Neural progenitor cell (in vitro differentiated cells): Measurements from ENCODE around the gene CD300LB. TPM values are rescaled to one million over a fixed set of nuclear protein-coding genes. Genes with fewer than 3 reads are reported as not detected.

Source experiments
- DNase-seq: peaks from one replicate; pipeline ENCODE4 v3.0.0-alpha.2; 2016; ENCODE audit warnings: low spot score
- H2AFZ ChIP-seq: fragments of 200-600 bp; sonication (generic); replicated peaks from 2 replicates; pipeline ENCODE4 v1.6.1; 2016; ENCODE audit warnings: antibody characterized with exemption
- H3F3A ChIP-seq: fragments of 200-600 bp; sonication (generic); 2 replicates; pipeline ENCODE4 v1.6.1; 2016; ENCODE audit warnings: antibody characterized with exemption, low read depth
- H3K27ac ChIP-seq: fragments of 200-600 bp; sonication (generic); 2 replicates; pipeline ENCODE4 v1.5.1; 2016; ENCODE audit warnings: mild to moderate bottlenecking
- H3K27me3 ChIP-seq: fragments of 200-600 bp; sonication (generic); 2 replicates; pipeline ENCODE4 v1.6.1; 2016; ENCODE audit warnings: mild to moderate bottlenecking, moderate library complexity
- H3K36me3 ChIP-seq: fragments of 200-600 bp; sonication (generic); 2 replicates; pipeline ENCODE4 v1.5.1; 2016
- H3K4me1 ChIP-seq: fragments of 200-600 bp; sonication (generic); 2 replicates; pipeline ENCODE4 v1.6.1; 2016; ENCODE audit warnings: mixed run types
- H3K4me2 ChIP-seq: fragments of 200-600 bp; sonication (generic); 2 replicates; pipeline ENCODE4 v1.6.1; 2016
- H3K4me3 ChIP-seq: fragments of 200-600 bp; sonication (generic); 2 replicates; pipeline ENCODE4 v1.5.1; 2016
- H3K79me2 ChIP-seq: fragments of 200-600 bp; sonication (generic); 2 replicates; pipeline ENCODE4 v1.6.1; 2016; ENCODE audit warnings: low read depth
- H3K9ac ChIP-seq: fragments of 200-600 bp; sonication (generic); 2 replicates; pipeline ENCODE4 v1.6.1; 2016
- H3K9me3 ChIP-seq: fragments of 200-600 bp; sonication (generic); 2 replicates; pipeline ENCODE4 v1.5.1; 2016; ENCODE audit warnings: low read depth
- H4K20me1 ChIP-seq: fragments of 200-600 bp; sonication (generic); 2 replicates; pipeline ENCODE4 v1.6.1; 2016; ENCODE audit warnings: low read depth
- H3K27ac Mint-ChIP-seq: 3 replicates; pipeline ENCODE4 v1.8.0; 2021; ENCODE audit warnings: mixed read lengths
- H3K27me3 Mint-ChIP-seq: 2 replicates; pipeline ENCODE4 v1.8.0; 2022; ENCODE audit warnings: low read depth, mild to moderate bottlenecking, inconsistent platforms, moderate library complexity, mixed read lengths; ENCODE audit not compliant: insufficient read depth
- H3K36me3 Mint-ChIP-seq: 3 replicates; pipeline ENCODE4 v1.8.0; 2021; ENCODE audit warnings: mixed read lengths
- H3K4me1 Mint-ChIP-seq: 3 replicates; pipeline ENCODE4 v1.8.0; 2021; ENCODE audit warnings: mixed read lengths
- H3K4me3 Mint-ChIP-seq: 3 replicates; pipeline ENCODE4 v1.8.0; 2021; ENCODE audit warnings: mild to moderate bottlenecking, moderate library complexity, mixed read lengths
- H3K9me3 Mint-ChIP-seq: 3 replicates; pipeline ENCODE4 v1.8.0; 2020; ENCODE audit warnings: mixed read lengths
- EZH2 ChIP-seq: fragments of 200-600 bp; sonication (generic); IDR thresholded peaks from 2 replicates; pipeline ENCODE4 v1.6.1; 2017; ENCODE audit warnings: antibody characterized with exemption, mild to moderate bottlenecking, moderate library complexity
- EZH2phosphoT487 ChIP-seq: fragments of 200-600 bp; sonication (generic); IDR thresholded peaks from 2 replicates; pipeline ENCODE4 v1.6.1; 2017; ENCODE audit warnings: antibody characterized with exemption
- total RNA-seq: library from RNA; depleted of rRNA; stranded (reverse); fragments of >200 nt; gene quantifications from 2 replicates; pipeline ENCODE4 v1.2.3, GENCODE V29; 2015; ENCODE audit warnings: low replicate concordance
- TF ChIP-seq, protein P1 (sequence below): fragments of 200-600 bp; sonication (generic); IDR thresholded peaks from 2 replicates; pipeline ENCODE4 v1.5.1; 2017; ENCODE audit warnings: antibody characterized with exemption, mild to moderate bottlenecking

CD300LB gene
- total RNA-seq, 1 donor from 2014 or later = not detected

DNA sequence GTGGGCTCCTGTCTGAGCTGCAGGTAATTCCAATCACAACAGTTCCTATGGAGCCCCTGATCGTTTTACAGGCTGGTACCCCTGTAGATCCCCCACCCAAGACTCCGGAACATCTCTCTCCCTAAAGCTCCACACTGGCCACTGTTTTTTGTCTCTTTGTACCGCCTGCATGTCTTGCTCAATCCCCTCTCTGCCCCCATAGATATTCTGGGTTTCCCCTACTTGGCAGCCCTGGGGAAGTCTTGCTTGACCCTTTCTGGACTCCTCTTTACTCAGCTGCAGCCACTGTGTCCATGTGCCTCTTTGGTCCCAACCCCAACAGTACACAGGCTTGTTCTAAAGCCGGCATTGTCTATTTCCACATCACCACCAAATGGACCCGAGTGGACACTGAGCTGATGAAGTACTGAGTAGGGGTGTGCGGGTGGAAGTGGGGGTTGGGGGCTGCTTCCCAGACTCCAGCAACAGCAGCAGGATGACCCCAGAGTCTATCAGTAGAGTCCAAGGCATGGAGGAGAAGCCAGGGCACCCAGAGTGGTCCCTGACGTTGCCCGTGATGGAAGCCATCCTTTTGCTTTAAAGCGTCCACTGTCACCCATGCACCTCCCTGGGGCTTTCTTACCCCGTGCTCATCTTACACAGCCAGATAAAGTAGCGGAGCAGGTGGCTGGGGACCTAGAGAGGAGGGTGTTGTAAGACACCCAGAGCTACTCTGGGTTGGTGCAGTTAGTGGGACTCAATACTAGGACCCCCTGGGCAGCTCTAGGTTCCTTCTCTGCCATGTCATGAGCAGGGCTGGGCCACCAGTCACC, 6.4 kb downstream of the CD300LB start:
- no peak for DNase-seq
- no peaks in the 10 kb centered on the region for H3K4me1 ChIP-seq
- Mint-ChIP-seq H3K27ac (no peak overlapping the region), H3K9me3 (peaks cover 2% of the 10 kb centered on the region), H3K4me3 (no peak overlapping the region), H3K36me3 (no peaks in the 10 kb centered on the region), H3K27me3 (peaks cover 16% of the 10 kb centered on the region), H3K4me1 (no peaks in the 10 kb centered on the region)
- no peaks in the 10 kb centered on the region for H4K20me1 ChIP-seq
- no peaks in the 10 kb centered on the region for H3F3A ChIP-seq
- TF ChIP-seq EZH2phosphoT487 = no peak
- TF ChIP-seq, protein P1, sequence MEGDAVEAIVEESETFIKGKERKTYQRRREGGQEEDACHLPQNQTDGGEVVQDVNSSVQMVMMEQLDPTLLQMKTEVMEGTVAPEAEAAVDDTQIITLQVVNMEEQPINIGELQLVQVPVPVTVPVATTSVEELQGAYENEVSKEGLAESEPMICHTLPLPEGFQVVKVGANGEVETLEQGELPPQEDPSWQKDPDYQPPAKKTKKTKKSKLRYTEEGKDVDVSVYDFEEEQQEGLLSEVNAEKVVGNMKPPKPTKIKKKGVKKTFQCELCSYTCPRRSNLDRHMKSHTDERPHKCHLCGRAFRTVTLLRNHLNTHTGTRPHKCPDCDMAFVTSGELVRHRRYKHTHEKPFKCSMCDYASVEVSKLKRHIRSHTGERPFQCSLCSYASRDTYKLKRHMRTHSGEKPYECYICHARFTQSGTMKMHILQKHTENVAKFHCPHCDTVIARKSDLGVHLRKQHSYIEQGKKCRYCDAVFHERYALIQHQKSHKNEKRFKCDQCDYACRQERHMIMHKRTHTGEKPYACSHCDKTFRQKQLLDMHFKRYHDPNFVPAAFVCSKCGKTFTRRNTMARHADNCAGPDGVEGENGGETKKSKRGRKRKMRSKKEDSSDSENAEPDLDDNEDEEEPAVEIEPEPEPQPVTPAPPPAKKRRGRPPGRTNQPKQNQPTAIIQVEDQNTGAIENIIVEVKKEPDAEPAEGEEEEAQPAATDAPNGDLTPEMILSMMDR = no peak
- no peak for TF ChIP-seq EZH2
- no peak overlapping the region for H2AFZ ChIP-seq
- no peaks in the 10 kb centered on the region for H3K79me2 ChIP-seq
- H3K36me3 ChIP-seq = no peaks in the 10 kb centered on the region
- H3K9me3 ChIP-seq = no peaks in the 10 kb centered on the region
- no peak overlapping the region for H3K9ac ChIP-seq
- no peak overlapping the region for H3K27ac ChIP-seq
- no peak overlapping the region for H3K4me2 ChIP-seq
- H3K4me3 ChIP-seq = no peak overlapping the region
- H3K27me3 ChIP-seq = peaks cover 11% of the 10 kb centered on the region

DNA sequence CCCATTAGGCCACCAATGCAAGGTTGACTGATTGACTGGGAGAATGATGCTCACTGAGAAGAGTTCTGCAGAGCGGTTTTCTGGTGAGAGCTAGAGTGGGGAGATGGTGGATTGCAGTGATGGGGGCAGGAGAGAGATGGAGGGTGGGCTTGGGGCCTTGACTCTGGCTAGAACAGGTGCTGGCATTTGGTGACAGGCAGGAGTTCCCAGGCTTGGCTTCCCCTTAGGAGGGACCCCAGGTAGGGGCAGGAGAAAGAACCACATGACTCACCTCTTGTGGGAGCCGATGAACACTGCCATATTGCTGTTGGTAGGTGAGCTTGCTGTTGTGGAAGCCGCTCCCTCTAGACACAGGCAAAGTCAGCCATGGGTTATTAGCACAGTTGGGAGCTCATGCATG, 8.0 kb downstream of the CD300LB start:
- Mint-ChIP-seq H3K36me3 (no peaks in the 10 kb centered on the region), H3K4me1 (no peaks in the 10 kb centered on the region), H3K4me3 (no peak overlapping the region), H3K9me3 (peaks cover 4% of the 10 kb centered on the region), H3K27ac (no peak overlapping the region), H3K27me3 (peaks cover 8% of the 10 kb centered on the region)
- Histone ChIP-seq H3K27me3 (peaks cover 8% of the 10 kb centered on the region), H3K4me1 (no peaks in the 10 kb centered on the region), H3K4me2 (no peak overlapping the region), H3K4me3 (no peak overlapping the region), H2AFZ (no peak overlapping the region), H3K79me2 (no peaks in the 10 kb centered on the region), H4K20me1 (no peaks in the 10 kb centered on the region), H3K9me3 (peaks cover under 1% of the 10 kb centered on the region), H3F3A (no peaks in the 10 kb centered on the region), H3K9ac (no peak overlapping the region), H3K36me3 (no peaks in the 10 kb centered on the region), H3K27ac (no peak overlapping the region)
- no peak for DNase-seq
- no peak for TF ChIP-seq EZH2phosphoT487
- TF ChIP-seq EZH2 = no peak
- TF ChIP-seq, protein P1 = no peak

DNA sequence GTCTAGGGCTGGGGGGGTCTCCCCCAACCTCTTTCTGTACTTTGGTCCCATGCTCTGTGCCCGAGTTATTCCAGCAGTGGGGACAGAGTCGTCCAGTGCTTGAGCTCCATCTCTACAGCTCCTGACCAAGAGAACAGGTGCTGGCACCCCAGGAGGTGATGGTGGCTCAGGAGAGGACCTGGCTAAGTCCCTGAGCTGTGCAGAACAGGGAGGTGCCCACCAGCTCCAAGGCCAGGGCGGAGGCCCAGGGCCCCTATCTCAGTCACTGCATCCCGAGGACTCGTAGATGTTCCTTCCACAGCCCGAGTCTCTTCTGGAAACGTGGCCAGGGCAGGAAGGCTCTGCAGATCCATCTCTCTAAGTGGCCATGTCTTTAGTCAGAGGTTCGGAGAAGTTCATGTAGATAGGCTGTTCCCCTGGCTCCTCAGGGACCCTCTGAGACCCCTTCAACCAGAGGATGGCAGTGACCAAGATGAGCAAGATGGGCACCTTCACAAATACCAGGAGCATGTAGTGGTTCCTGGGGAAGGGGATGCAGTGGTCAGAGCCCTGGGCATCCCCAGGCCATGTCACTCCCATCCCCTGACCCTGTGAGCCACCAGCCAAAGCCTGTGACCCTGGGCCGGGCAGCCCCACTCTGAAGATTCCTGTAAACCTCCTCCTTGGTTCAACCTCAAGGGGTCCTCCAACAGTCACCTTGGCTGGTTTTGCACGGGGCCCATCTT, 8.7 kb downstream of the CD300LB start:
- no peaks in the 10 kb centered on the region for H4K20me1 ChIP-seq
- no peak for DNase-seq
- no peaks in the 10 kb centered on the region for H3F3A ChIP-seq
- H3K9me3 Mint-ChIP-seq = peaks cover 4% of the 10 kb centered on the region
- H3K4me1 Mint-ChIP-seq = no peaks in the 10 kb centered on the region
- no peaks in the 10 kb centered on the region for H3K4me1 ChIP-seq
- no peak overlapping the region for H3K27ac ChIP-seq
- no peak overlapping the region for H2AFZ ChIP-seq
- H3K36me3 Mint-ChIP-seq = no peaks in the 10 kb centered on the region
- no peak overlapping the region for H3K4me3 Mint-ChIP-seq
- H3K79me2 ChIP-seq = no peaks in the 10 kb centered on the region
- no peak overlapping the region for H3K4me2 ChIP-seq
- peaks cover 5% of the 10 kb centered on the region for H3K9me3 ChIP-seq
- H3K9ac ChIP-seq = no peak overlapping the region
- H3K27me3 ChIP-seq = peaks cover 6% of the 10 kb centered on the region
- no peak overlapping the region for H3K4me3 ChIP-seq
- no peak overlapping the region for H3K27ac Mint-ChIP-seq
- no peak for TF ChIP-seq EZH2phosphoT487
- TF ChIP-seq, protein P1 = no peak
- no peak for TF ChIP-seq EZH2
- H3K27me3 Mint-ChIP-seq = peaks cover 8% of the 10 kb centered on the region
- H3K36me3 ChIP-seq = no peaks in the 10 kb centered on the region
